ENCODE results near the gene PRDX3. TPM values are rescaled to one million over a fixed set of nuclear protein-coding genes. Genes with fewer than 3 reads are reported as not detected.
A peak's percentile ranks its signal among the peaks of the same experiment; 100 is the strongest.

The PRDX3 gene
- total RNA-seq, 1 donor from 2014 or later = 93.2 TPM

DNA sequence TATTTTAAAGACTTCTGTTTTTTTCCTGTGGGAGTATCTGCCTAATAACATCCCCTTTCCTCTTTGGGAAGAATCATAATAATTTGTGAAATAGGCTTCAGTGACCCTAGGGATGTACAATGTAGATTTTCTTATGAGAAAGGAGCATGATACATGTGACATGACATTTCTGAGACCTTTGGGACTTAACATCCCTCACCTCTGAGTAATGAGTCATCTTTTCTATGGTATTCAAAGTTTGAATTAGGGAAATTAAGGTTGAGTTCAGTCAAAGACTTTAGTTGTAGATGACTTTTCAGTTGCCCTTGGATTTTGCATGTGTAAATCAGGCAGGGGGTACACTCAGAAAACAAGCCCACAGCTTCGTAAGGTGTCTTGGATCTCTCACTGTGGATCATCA, 43.1 kb upstream of the PRDX3 start:
- no peaks in the 10 kb centered on the region for H3K27me3 Mint-ChIP-seq (ENCODE audit: unreplicated experiment)
- peaks cover 53% of the 10 kb centered on the region for H3K4me1 Mint-ChIP-seq (ENCODE audit: unreplicated experiment)
- no peaks in the 10 kb centered on the region for H3K9me3 Mint-ChIP-seq (ENCODE audit: unreplicated experiment)
- DNase-seq (ENCODE audit: low spot score) = no peak
- H3K27ac Mint-ChIP-seq (ENCODE audit: unreplicated experiment) = peak overlapping the region; percentile 33
- H3K36me3 Mint-ChIP-seq (ENCODE audit: low read depth, unreplicated experiment) = peaks cover 7% of the 10 kb centered on the region
- TF ChIP-seq, protein P1, sequence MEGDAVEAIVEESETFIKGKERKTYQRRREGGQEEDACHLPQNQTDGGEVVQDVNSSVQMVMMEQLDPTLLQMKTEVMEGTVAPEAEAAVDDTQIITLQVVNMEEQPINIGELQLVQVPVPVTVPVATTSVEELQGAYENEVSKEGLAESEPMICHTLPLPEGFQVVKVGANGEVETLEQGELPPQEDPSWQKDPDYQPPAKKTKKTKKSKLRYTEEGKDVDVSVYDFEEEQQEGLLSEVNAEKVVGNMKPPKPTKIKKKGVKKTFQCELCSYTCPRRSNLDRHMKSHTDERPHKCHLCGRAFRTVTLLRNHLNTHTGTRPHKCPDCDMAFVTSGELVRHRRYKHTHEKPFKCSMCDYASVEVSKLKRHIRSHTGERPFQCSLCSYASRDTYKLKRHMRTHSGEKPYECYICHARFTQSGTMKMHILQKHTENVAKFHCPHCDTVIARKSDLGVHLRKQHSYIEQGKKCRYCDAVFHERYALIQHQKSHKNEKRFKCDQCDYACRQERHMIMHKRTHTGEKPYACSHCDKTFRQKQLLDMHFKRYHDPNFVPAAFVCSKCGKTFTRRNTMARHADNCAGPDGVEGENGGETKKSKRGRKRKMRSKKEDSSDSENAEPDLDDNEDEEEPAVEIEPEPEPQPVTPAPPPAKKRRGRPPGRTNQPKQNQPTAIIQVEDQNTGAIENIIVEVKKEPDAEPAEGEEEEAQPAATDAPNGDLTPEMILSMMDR (IDR thresholded peaks at IDR 0.05; ENCODE audit: unreplicated experiment) = no peak
- no peak overlapping the region for H3K4me3 Mint-ChIP-seq (ENCODE audit: unreplicated experiment)

- Mint-ChIP-seq H3K9me3 (ENCODE audit: unreplicated experiment) (no peaks in the 10 kb centered on the region), H3K27ac (ENCODE audit: unreplicated experiment) (peak overlapping the region; percentile 6), H3K36me3 (ENCODE audit: low read depth, unreplicated experiment) (peaks cover 7% of the 10 kb centered on the region), H3K4me1 (ENCODE audit: unreplicated experiment) (peaks cover 54% of the 10 kb centered on the region), H3K4me3 (ENCODE audit: unreplicated experiment) (peak overlapping the region; percentile 18), H3K27me3 (ENCODE audit: unreplicated experiment) (no peaks in the 10 kb centered on the region)
- TF ChIP-seq, protein P1 (IDR thresholded peaks at IDR 0.05; ENCODE audit: unreplicated experiment) = no peak
- DNase-seq (ENCODE audit: low spot score) = no peak
Measured at GRCh38 chr10:119221201-119221600, 42.6 kb upstream of the PRDX3 start.

GRCh38 chr10:119219871-119220270, 41.3 kb upstream of the PRDX3 start:
- no peak for DNase-seq (ENCODE audit: low spot score)
- peaks cover 65% of the 10 kb centered on the region for H3K4me1 Mint-ChIP-seq (ENCODE audit: unreplicated experiment)
- TF ChIP-seq, protein P1 (IDR thresholded peaks at IDR 0.05; ENCODE audit: unreplicated experiment) = no peak
- H3K9me3 Mint-ChIP-seq (ENCODE audit: unreplicated experiment) = no peaks in the 10 kb centered on the region
- no peaks in the 10 kb centered on the region for H3K27me3 Mint-ChIP-seq (ENCODE audit: unreplicated experiment)
- peaks cover 4% of the 10 kb centered on the region for H3K36me3 Mint-ChIP-seq (ENCODE audit: low read depth, unreplicated experiment)
- H3K4me3 Mint-ChIP-seq (ENCODE audit: unreplicated experiment) = no peak overlapping the region
- H3K27ac Mint-ChIP-seq (ENCODE audit: unreplicated experiment) = no peak overlapping the region

DNA sequence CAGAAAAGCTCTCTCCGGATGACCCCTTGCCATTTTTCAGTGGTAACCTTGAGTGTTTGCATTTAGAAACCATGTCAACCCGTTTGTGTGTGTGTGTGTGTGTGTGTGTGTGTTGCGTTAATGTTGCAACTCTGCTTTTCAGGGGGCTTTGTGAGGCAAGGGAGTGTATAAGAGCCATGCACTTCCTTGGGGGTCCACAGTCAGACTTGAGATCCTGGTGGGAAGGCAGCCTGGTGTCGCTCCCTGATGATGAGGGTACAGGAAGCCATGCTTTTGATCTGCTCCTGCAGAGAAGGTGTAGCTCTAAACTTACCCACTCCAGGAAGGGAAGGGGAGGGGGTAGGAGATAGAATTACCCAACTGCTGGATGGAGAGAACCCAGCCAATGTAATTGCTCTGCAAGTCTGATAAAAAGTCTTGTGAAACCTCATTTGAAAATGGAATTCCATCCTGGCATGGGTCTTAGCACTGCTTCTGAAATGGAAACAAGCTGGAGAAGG, 39.4 kb upstream of the PRDX3 start:
- no peak overlapping the region for H3K4me3 Mint-ChIP-seq (ENCODE audit: unreplicated experiment)
- peaks cover 7% of the 10 kb centered on the region for H3K36me3 Mint-ChIP-seq (ENCODE audit: low read depth, unreplicated experiment)
- peaks cover 76% of the 10 kb centered on the region for H3K4me1 Mint-ChIP-seq (ENCODE audit: unreplicated experiment)
- peaks cover 2% of the 10 kb centered on the region for H3K27me3 Mint-ChIP-seq (ENCODE audit: unreplicated experiment)
- TF ChIP-seq, protein P1 (IDR thresholded peaks at IDR 0.05; ENCODE audit: unreplicated experiment) = no peak
- no peak overlapping the region for H3K27ac Mint-ChIP-seq (ENCODE audit: unreplicated experiment)
- no peak for DNase-seq (ENCODE audit: low spot score)
- H3K9me3 Mint-ChIP-seq (ENCODE audit: unreplicated experiment) = no peaks in the 10 kb centered on the region

GRCh38 chr10:119217401-119217800, 38.8 kb upstream of the PRDX3 start:
- no peak overlapping the region for H3K4me3 Mint-ChIP-seq (ENCODE audit: unreplicated experiment)
- H3K36me3 Mint-ChIP-seq (ENCODE audit: low read depth, unreplicated experiment) = peaks cover 12% of the 10 kb centered on the region
- DNase-seq (ENCODE audit: low spot score) = no peak
- peaks cover 2% of the 10 kb centered on the region for H3K27me3 Mint-ChIP-seq (ENCODE audit: unreplicated experiment)
- peaks cover 76% of the 10 kb centered on the region for H3K4me1 Mint-ChIP-seq (ENCODE audit: unreplicated experiment)
- no peaks in the 10 kb centered on the region for H3K9me3 Mint-ChIP-seq (ENCODE audit: unreplicated experiment)
- no peak overlapping the region for H3K27ac Mint-ChIP-seq (ENCODE audit: unreplicated experiment)
- TF ChIP-seq, protein P1 (IDR thresholded peaks at IDR 0.05; ENCODE audit: unreplicated experiment) = no peak

All from endothelial cell (in vitro differentiated cells).